ENCODE data around the gene PDE9A.
"Not testable (repeated sequence)": the region's sequence is repeated elsewhere in the genome, so short reads cannot be mapped to it uniquely, and the experiment has no call there.

The PDE9A gene

DNA sequence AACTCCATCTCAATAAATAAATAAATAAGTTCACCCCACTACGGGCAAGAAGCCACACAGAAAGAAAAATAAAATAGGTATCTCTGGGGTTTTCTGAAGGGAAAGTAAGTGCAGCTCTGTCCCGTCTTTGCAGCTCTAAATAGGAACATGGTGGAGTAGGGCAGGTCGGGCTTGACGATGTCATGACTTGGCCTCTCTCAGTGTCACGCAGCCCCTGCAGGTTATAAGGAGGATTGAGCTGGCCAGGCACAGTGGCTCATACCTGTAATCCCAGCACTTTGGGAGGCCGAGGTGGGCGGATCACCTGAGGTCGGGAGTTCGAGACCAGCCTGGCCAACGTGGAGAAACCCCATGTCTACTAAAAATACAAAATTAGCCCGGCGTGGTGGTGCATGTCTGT, 67.1 kb downstream of the PDE9A start:
- not testable (repeated sequence) for DNase-seq

DNA sequence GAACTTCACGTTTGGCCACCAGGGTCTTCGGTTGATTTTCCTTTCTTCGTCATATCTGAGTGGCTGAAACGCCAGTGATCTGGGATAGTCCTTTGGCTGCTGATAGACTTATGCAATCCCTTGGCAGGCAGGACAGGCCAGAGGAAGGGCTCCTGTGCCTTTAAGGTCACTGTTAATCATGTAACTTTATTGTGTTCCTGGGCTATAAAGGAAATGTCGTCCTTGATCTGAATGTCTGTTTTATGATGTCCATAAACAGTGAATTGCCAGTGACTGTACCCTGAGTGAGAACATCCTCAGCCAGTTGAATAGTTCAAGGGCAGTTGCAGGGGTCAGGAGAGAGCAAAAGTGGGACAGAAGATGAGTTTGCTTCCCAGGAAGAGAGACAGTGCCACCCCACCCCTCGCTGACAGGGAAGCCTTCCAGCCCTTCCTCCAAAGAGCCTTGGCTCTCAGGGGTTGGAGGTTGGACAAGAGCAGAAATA, 68.0 kb downstream of the PDE9A start:
- no peak for DNase-seq

DNA sequence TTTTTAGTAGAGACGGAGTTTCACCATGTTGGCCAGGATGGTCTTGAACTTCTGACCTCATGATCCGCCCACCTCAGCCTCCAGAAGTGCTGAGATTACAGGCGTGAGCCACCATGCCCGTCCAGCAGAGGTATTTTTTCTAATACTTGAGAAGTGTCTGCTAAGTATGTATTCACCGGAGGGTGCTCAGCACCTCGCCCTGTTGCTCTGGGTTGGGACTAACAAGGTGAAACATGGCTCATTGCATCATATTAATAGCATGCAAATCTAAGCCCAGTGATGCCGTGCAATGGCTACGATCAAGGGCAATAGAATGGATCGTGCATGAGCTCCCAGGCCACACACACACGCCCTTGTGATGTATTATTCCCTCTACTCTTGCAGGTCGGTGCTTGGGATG, 68.7 kb downstream of the PDE9A start:
- no peak for DNase-seq

DNA sequence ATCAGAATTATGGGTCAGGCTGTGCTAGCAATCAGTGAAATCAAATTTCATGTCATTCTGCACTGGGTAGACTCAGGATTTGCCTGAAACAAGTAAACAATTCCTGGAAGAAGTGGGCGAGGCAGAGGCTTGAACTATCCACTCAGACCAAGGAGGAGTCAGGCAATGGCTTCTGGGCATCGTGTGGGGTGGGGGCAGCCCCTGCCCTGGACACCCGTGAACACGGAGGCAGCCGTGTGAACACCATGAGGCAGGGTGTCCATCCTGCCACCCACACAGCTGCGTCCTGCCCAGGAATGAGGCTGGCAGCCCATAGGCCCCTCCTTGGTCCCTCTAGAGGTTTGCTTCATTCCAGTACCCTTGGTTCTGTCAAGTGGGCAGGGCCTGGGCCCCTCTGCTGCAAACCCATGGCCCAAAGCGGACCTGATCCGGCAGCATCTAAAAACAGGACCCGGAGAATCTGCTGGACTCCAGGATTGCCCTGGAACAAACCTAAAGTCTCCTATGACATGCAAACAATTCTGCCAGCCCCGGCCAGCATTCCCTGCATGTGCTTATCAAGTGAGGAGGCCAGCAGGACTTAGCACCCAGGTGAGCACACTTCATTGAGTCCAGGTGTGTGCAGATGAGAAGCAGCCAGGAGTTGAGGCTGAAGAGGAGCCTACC, 69.5 kb downstream of the PDE9A start:
- no peak for DNase-seq

DNA sequence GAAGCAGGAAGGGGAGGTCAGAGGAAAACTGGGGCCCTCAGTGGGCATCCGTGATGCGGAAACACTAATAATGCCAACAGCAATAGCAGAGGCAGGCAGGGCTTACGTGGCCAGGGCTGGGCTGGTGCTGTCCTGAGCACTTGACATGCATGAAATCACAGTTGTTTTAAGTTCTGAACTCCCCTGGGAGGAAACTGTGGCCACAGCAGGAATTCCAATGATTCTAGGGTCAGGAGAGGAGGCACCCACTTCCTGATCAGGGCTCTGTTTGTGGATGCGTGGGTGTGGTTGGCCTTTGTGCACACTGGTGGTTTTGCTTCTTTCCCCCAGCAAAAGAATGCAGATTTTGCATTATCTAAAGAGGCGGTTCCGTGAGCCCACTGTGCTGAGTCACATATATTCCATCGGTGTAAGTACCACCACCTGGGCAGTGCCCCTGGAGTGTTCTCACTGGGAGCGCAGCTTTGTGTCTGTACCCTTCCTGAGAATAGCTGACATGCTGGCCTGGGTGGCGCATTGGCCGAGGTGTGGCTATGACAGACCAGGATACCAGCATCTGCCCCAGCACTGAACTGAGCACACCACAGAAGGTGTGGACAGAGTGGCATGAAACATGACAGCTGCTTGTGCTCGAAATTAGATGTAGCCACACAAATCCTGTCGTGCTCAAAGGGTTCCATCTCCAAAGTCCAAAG, 71.0 kb downstream of the PDE9A start:
- no peak for DNase-seq

DNA sequence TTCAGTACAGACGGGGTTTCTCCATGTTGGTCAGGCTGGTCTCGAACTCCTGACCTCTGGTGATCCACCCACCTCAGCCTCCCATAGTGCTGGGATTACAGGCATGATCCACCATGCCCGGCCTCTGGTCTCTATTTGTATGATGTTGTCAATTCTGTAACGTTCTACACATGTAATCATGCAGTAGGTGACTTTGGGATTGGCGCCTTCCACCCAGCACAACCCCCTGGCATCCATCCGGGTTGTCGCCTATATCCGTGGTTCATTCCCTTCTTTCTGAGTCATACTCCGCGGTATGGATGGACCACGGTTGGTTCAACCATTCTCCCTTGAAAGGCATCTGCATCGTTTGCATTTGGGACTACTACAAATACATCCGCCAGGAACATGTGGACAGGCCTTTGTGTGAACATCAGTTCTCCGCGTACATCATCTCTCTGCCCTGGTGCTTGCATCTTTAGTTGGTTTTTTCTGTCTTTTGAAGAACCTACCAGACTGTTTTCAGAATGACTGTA, 72.1 kb downstream of the PDE9A start:
- no peak for DNase-seq

DNA sequence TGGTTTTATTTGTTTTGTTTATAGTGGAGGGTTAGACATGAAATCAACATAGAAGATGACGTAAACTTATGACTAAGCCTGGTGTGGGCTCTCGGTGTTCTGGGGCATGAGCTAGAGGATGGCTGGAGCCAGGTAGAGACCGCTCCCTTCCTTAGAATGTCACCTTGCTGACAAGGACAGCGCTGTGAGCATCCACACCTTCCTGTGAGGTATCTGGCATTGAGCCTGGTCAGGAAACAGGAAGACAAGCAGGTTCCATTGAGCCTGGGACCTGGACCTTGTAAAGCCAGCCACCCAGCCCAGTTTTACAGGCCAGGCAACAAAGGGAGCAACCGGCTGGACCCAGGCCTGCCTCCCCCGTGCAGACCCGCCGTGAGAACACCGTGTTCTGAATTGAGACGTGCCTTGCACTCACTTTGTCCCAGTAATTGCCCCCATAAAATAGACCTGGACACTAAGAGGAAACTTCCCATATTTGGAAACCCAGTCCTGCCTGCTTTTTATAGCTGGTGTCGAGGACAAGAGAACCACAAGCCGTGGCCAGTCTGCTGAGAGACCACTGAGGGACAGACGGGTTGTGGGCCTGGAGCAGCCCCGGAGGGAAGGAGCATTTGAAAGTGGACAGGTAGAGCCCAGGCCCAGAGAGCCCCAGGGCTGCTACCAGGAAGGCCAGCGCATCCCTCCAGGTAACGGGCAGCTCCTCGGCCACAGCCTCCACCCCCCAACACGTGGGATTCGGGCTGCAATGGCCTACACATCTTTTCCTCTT, 78.0 kb downstream of the PDE9A start:
- DNase-seq: no peak

DNA sequence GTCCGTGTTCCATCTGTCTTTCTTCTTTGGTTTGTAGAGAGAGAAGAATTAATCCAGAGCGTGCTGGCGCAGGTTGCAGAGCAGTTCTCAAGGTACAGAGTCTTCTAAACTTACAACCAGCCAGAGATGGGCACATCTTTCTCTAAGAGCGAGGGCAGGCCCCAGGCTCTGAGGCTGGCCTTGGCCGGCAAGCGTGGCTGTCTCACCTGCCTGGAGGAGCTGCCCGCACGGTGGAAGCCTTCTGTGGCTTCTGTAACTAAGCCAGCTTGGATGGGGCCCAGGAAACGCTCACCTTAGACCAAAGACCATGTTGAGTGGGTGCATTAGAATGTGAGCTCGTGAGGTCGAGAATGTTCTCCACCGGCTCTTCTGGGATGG, 78.6 kb downstream of the PDE9A start:
- no peak for DNase-seq

DNA sequence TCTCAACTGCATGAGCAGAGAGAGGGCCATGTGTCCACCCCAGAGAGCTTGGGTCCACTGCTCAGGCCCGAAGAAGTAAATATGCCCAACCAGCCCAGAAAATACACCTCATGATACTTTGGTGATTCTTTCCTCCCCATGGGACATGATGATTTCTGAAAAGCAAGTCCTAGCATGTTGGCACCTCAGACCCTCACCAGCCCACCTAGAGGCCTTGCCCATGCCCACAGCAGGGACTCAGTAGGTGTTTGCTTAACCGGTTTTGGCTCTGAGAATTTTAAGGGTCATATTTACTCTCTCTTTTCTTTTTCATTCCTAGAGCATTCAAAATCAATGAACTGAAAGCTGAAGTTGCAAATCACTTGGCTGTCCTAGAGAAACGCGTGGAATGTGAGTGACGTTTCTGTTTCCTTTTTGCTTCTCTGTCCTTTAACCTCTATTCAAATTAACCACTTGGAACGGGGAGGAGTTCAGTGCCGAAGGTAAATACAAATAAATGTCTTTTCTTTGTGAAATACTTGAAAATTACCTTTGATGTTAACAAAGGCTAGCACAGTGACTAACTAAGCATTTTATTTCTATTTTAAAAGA, 79.7 kb downstream of the PDE9A start:
- DNase-seq: no peak

DNA sequence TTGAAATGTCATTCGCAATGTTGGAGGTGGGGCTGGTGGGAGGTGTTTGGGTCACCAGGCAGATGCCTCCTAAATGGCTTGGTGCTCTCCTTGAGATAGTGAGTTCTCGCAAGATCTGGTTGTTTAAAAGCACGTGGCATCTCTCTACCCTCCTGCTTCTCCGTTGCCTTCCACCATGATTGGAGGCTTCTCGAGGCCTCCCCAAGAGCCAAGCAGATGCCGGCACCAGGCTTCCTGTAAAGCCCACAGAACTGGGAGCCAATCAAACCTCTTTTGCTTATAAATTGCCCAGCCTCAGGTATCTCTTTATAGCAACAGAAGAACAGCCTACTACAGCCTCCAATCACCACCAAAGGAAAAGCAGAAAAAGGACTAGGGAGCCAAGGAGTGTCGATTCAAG, 80.5 kb downstream of the PDE9A start:
- no peak for DNase-seq

DNA sequence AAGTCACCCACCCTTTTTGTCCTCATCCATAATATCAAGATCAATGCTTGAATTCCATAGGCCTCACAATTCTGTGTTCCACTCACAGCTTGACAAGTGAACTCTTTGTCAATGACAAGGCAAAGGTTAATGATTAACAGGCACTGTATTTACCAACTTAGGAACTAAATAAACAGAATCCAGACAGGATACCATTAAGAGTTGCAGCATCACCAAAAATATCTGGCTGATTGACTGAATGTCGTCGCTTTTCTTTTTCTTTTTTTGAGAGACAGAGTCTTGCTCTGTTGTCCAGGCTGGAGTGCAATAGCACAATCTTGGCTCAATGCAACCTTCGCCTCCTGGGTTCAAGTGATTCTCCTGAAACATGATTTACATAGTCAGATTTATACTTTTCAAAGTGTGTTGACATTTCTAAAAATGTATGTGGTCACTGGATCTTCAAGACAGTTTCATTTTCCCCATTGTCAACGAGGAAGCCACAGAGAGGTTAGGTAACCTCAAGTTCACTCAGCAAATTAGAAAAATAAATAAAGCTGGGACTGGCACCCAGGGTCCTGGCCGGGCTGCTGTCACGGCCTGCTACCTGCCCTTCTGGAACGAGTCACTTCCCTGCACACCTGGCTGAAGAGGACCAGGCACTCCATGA, 81.0 kb downstream of the PDE9A start:
- no peak for DNase-seq

DNA sequence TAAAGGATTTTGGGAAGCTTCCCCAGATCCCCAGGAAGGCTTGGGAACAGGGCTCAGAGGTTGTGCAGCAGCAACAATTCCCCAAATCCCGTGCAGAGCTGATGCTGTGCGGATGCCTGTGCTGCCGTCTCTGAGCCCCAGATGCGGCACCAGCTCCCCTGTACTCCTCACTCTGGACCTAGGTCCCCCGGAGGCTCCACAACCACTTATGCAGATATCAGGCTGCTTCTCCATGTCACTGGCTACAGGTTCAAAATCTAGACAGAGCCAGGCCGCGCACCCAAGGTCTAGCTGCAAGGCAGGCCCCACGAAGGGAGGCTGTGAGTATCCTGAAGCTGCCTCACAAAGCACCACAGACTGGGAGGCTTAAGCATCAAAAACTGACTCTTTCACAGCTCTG, 81.6 kb downstream of the PDE9A start:
- DNase-seq: no peak

DNA sequence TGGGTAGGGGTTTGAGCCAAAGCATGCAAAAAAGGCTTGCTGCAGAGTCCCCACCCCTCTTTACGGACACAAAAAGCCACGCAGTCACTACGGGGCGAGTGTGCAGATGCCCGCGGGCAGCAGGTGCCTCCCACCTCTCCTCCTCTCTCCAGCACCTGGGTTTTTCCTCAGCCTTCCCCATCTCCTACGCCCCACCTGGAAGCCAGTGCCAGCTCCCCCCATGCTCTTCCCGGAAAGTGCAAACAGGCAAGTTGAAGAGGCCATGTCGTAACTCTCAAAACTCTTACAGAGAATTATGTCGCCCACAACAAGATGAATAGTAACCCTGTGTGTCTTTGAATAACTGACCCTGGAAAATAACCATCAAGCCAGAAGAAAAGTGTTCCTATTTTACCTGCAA, 82.5 kb downstream of the PDE9A start:
- DNase-seq: no peak

DNA sequence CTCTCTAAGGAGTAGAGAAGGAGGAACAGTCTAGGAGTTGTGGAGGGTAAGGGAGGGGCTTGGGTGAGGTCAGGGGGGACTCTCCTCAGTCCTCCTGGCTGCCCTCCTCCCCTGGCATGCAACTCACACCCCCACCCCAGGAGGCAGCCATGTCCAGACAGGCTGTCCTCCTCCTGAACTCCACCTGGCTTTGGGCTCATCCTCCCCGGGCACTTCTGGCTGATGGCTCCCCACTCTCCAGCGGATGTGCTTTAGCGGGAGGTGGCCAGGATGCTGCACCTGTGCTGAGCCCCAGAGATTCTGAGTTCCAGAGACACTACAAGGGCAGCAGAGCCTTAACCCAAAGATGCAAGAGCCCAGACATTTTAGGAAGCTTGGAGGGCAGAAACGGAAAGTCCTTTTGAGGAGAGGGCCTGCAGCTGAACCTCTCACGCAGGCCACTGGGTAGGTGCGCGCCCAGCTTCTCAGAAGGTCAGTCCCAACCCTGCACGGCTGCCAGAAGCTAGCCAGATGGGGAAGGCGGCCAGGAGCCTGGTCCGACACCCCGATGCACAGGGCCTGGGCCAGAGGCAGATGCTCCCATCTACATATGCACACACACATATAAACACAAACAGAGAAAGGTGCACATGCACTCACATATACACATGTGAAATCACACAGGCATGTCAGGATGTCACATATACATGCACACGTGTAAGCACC, 83.4 kb downstream of the PDE9A start:
- DNase-seq: no peak

DNA sequence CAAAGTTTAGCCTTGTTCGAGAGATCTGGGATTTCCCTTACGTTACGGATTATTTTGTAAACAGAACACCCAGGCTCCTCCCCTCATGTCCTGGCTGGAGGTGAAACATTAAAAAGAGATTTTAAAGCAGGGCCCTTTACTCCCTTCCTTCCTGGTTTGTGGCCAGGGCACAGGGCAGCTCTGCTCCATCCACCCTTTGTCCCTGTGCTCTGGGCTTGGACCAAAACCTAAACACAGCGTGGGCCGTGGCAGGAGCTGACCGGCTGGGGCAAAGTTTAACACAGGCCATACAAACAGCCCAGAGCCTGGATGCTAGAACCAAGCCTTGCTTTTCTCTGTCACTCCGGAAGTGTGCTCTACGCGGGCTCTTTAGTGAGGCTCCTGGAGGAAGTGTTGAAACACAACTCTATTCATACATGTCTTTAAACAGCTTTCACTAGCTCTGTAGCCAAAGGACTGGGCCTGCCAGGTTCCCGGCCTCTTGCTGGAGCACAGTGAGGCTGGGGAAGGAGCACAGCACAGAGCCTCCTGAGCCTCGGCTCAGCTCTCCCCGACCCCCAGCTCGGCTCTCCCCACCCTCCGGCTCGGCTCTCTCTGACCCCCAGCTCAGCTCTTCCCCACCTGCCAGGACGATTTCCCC, 84.7 kb downstream of the PDE9A start:
- no peak for DNase-seq

DNA sequence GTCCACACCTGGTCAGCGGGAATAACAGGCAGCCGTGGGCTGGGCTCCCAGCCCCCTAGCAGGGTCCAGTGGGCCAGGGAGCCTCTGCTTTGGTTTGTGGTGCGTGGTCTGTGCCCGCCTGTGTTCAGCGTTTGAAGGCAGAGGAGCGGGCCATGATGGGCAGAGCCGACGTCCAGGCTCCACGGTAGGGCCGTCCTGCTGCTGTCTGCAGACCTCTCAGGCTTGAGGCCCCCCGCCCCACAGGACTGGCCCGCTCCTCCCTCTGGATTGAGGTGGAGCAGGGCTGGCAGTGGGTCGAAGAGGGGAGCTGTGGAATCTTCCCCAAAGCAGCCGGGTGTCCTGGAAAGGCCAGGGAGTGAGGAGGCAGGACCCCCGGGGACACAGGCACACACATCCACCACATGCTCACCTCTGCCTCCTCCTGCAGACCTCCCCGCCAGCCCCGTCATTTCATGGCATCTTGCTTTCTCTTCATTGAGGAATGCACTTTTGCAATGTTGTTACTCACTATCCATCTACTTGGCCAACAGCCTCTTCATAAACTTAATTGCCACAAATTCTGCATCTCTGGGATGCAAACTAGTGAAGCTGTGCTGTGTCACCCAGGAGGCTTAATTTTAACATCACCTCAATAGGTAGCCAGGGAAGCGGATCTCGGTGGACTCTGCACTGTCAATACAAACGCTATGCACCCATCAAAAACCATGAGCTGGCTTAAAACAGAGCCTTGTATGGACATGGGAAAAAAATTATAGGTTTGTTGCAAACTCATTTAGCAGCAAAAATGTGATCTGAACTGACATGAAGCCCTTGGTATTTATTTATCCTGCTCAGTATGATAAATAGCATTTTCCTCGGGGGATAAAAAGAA, 85.9 kb downstream of the PDE9A start:
- DNase-seq: no peak

DNA sequence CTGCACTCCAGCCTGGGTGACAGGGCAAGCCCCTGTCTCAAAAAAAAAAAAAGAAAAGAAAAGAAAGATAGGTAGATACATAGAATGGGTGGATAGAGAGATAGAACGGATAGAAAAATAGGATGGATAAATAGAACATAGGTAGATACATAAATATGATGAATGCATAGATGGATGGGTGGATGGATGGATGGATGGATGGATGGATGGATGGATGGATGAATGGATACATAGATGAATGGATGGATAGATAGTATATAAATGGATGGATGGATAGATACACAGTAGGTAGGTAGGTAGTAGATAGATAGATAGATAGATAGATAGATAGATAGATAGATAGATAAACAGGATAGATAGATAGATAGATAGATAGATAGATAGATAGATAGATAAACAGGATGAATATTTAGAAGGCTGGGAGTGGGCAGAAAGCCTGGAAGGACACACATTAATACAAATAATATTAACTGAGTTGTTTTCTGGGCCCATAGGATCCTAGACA, 87.0 kb downstream of the PDE9A start:
- DNase-seq: no peak

DNA sequence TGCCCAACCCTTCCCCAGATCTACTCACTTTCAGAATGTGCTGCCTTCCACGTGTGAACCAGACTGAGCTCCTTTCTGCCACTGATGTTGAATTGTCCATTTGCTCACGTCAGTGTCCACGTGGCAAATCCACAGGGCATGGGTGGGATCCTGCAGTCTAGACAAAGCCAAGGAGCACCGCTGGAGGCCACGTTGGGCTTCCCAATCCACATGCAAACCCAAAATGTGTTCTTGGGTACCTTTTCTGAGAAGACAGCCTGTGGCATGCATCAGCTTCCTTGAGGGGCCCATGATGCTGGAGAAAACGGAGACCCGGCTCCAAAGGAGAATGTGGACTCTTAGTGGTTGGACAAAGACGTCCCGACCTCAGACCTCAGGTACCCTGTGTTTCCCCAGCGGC, 87.6 kb downstream of the PDE9A start:
- DNase-seq: no peak

DNA sequence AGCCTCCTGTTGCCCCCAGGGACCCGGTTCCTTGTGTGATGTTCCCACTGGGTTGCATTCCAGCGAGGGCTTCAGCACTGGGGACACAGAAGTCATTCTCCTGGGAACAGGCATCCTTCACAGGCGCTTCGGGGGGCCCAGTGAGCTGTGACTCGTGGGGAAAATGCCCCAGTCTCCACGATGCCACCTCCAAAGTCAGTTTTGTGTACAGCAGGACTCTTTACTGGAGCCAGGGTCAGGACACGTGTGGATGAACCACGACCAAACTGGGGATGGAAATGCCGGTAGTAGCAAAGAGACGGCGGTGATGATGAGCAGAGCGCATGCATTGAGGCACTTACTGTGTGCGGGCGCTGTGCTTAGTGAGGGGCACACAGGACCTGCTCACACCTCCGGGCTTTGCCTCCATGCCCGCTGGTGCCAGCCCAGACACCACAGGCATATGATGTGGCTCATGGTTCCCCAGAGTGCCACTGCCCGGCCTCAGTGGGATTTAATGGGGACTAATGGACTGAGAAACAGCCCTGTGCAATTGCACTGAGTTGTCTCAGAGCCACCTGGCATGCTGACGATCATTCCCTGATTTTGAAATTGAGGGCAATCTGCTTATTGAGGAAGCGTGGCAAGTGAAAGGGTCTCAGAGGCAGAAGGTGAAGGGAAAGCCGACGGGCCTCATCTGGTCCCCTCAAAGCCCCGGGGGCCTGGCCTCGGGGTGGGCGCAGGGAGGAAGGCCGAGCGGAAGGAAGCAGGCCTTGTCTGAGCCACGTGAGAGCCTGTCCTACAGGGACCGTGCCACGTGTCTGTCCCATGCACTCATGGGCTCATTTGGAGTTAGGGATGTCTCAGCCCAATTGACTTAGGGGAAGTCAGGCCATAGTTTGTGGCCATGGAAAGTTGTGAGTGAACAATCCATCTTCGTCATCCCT, 91.4 kb downstream of the PDE9A start:
- DNase-seq: no peak

Measured in NCI-H524 (cell line).